ENCODE data around the gene PGRMC2.

DNA sequence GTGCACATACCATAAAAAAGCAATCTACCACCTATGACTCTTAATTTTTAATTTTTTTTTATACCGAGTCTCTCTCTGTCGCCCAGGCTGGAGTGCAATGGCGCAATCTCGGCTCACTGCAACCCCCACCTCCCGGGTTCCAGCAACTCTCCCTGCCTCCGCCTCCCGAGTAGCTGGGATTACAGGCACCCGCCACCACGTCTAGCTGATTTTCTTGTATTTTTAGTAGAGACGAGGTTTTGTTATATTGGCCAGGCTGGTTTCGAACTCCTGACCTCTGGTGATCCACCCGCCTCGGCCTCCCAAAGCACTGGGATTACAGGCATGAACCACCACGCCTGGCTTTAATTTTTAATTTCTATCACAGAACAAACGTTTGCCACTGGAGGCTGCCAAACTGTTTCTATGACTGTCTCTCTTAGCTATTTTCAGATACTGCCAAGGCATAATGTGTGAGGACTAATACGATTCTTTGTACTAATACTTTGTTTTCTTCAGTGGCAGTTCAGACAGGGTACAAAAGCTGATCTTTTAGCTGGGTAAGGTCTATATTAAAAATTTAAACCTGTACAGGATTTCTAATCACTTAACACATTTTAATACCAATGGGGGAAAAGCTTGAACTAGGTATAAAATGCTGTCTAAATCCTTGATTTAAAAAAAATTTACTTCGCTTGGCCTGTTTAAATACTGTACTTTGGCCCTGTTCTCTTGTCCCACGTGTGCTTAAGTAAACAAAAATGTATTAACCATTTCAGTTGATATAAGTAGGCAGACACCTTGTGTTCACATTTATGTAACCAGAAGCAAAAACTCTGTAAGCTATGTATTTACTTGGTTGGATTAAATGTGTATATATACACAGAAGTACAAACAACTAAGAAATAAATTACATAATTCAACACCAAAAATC, 2.3 kb downstream of the PGRMC2 start:
- TF ChIP-seq, protein P1, sequence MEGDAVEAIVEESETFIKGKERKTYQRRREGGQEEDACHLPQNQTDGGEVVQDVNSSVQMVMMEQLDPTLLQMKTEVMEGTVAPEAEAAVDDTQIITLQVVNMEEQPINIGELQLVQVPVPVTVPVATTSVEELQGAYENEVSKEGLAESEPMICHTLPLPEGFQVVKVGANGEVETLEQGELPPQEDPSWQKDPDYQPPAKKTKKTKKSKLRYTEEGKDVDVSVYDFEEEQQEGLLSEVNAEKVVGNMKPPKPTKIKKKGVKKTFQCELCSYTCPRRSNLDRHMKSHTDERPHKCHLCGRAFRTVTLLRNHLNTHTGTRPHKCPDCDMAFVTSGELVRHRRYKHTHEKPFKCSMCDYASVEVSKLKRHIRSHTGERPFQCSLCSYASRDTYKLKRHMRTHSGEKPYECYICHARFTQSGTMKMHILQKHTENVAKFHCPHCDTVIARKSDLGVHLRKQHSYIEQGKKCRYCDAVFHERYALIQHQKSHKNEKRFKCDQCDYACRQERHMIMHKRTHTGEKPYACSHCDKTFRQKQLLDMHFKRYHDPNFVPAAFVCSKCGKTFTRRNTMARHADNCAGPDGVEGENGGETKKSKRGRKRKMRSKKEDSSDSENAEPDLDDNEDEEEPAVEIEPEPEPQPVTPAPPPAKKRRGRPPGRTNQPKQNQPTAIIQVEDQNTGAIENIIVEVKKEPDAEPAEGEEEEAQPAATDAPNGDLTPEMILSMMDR (IDR thresholded peaks at IDR 0.05) = no peak
- TF ChIP-seq POLR2A (IDR thresholded peaks at IDR 0.05) = no peak
